Activated T-helper 1 cell treated with Interleukin-2 at 50 U/mL for 16 hours (primary cell): Measurements from ENCODE around the gene TMEM86B.
"Not testable (repeated sequence)": the region's sequence is repeated elsewhere in the genome, so short reads cannot be mapped to it uniquely, and the experiment has no call there.

Experiments used
- DNase-seq: peaks from one replicate; pipeline ENCODE4 v3.0.0-alpha.2; 2020; ENCODE audit warnings: low read depth

Gene TMEM86B

GRCh38 chr19:55241935-55242464 is 13.4 kb upstream of the TMEM86B start:
- DNase-seq, result no peak

GRCh38 chr19:55241143-55241934 is 12.8 kb upstream of the TMEM86B start:
- DNase-seq, result no peak

GRCh38 chr19:55240713-55241020 is 12.1 kb upstream of the TMEM86B start:
- DNase-seq, result no peak

- no peak for DNase-seq
Observed at GRCh38 chr19:55239004-55239403, 10.4 kb upstream of the TMEM86B start.

DNA sequence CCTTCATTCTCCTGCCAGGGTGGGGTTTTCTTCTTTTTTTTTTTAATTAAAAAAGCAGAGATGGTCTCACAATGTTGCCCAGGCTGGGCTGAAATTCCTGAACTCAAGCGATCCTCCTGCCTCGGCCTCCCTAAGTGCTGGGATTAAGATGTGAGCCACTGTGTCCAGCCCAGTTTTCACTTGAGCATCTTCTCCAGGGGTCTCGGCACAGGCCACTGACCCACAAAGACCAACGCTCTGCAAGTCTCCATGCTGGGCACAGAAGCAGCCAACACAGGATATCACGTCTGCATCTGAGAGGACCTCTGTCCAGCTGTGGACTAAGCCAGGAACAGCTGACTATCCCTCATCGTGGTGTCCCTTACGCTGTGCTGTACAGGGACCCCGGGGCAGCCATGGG is 9.5 kb upstream of the TMEM86B start:
- no peak for DNase-seq

DNA sequence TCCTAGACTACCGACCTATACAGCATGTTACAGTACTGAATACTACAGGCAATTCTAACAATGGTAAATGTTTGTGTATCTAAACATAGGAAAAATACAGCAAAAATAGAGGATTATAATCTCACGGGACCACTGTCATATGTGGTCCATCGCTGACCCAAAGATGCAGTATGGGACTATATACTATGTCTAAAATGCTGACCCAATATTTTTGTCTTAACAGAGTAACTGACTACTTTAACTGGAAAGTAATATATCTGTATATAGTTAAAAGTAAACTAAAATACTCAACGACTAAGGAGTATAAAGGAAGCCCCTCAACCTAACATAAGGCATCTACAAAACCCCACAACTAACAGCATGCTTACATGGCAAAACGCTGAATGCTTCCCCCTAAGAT is 4.4 kb upstream of the TMEM86B start:
- no peak for DNase-seq

DNA sequence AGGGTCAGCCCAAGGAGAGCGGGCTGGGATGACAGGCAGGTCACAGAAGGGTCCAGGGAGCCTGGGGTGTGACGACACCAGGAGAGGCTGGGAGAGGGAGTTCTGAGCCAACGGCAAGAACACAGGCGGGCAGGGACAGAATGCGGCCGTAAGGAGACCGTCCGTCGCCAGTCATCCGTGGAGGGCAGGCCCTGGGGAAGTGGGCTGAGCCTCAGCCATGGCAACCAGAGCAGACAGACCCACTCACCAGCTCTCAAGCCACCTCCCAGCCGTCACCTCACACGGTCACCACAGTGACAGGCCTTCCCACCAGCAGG is 3.7 kb upstream of the TMEM86B start:
- DNase-seq, result no peak

GRCh38 chr19:55231391-55232285 is 3.1 kb upstream of the TMEM86B start:
- no peak for DNase-seq

- no peak for DNase-seq
Observed at GRCh38 chr19:55230780-55231179, 2.2 kb upstream of the TMEM86B start.

GRCh38 chr19:55230329-55230728 is 1.8 kb upstream of the TMEM86B start:
- DNase-seq, result no peak

- no peak for DNase-seq
Observed at GRCh38 chr19:55229789-55230182, 1.2 kb upstream of the TMEM86B start.

GRCh38 chr19:55229145-55229788 is 704 bp upstream of the TMEM86B start:
- DNase-seq, result no peak

DNA sequence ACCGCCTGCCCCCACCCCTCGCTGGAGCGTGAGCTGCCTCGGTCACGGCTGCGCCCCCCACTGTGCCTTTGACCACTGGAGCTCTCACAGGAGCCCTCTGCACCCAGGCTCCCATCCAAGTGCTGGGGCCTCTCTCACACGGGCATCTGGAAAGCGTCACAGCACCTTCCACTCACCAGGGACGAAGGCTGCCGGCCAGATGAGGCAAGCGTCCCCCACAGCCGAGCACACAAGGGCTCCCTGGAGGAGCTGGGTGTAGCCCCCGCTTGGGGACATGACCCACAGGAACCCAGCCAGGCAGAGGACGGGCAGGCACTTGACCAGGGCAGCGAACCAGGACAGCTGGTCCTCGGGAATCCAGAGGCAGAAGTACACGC is 560 bp downstream of the TMEM86B start:
- no peak for DNase-seq

DNA sequence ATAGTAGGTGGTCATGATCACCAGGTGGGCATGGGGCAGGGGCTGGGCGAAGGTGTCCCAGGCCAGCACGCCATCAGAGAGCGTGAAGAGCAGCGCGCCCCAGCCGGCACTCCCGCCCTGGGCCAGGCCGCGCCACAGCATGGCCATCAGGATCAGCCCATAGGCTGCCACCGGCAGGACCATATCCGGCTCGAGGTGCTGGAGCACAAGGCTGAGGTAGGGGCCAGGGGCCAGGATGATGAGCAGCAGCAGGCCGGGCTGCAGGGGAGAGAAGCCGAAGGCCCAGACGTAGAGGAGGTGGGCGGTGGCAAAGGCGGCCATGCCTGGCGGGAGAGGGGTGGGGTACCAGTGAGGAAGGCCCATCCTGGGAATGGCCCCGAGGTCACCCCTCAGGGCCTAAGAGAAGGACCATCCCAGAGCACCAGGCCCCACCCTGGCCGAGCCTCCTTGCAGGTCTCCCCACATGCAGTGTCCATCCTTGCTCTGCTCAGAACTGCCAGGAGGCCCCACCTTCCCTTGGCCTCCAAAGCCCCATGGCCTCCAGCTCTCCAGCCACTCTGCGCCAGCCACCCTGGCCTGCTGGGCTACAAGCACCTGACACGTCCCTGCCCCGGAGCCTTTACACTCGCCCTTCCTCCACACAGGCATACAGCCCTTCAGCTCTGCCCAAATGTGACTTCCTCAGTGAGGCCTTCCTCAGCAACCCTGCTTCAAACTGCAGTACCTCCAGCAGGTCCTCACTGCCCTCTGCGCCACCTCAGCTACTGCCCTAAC is 1.1 kb downstream of the TMEM86B start:
- no peak for DNase-seq

GRCh38 chr19:55226788-55227187 is 1.8 kb downstream of the TMEM86B start:
- no peak for DNase-seq

DNA sequence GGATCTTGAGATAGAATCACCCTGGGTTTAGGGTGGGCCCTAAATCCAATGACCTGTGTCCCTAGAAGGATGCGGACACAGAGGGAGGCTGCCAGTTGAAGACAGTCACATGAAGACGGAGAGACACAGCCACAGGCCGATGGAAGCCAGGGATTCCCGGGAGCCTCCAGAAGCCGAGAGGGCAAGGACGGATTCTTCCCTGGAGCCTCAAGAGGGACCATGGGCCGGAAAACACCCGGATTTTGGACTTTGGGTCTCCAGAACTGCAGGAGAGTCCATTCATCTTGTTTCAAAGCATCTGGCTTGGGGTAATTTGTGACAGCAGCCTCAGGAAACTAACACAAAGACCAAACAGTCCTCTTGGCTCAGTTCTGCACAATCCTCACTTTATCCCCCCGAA is 2.3 kb downstream of the TMEM86B start:
- DNase-seq, result no peak

DNA sequence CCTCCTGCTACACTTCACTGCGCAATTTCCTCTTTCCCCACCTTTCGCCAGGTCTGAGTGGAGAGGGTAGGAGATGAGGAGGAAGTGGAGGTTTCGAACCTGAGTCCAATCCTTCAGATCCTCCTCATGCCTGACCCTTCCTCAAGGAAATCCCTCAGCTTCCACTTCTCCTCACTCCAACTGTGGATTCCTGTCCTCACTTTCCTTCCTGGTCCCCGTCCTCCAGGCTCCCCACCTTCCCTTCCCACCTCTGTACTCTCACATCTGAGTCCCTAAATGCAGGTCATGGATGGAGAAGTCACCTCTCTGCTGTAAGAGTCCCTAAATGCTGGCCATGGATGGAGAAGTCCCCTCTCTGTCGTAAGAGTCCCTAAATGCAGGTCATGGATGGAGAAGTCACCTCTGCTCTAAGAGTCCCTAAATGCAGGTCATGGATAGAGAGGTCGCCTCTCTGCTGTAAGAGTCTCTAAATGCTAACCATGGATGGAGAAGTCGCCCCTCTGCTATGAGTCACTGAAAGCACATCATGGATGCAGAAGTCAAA is 3.1 kb downstream of the TMEM86B start:
- no peak for DNase-seq

DNA sequence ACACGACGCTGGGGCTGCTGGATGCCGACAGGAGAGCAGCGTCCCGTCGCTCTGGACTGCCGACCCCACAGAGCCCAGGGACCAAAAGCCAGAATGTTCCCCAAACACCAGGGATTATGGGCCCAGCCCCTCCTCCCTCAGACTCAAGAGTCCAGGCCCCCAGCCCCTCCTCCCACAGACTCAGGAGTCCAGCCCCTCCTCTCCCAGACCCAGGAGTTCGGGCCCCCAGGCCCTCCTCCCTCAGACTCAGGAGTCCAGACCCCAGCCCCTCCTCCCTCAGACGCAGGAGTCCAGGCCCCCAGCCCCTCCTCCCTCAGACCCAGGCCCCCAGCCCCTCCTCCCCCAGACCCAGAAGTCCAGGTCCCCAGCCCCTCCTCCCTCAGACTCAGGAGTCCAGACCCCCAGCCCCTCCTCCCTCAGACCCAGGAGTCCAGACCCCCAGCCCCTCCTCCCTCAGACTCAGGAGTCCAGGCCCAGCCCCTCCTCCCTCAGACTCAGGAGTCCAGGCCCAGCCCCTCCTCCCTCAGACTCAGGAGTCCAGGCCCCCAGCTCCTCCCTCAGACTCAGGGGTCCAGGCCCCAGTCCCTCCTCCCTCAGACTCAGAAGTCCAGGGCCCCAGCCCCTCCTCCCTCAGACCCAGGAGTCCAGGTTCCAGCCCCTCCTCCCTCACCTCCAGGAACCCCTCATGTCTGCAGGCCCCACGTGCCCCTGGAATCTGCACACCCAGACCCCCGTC is 3.7 kb downstream of the TMEM86B start:
- not testable (repeated sequence) for DNase-seq

- no peak for DNase-seq
Observed at GRCh38 chr19:55224038-55224665, 4.4 kb downstream of the TMEM86B start.

- no peak for DNase-seq
Observed at GRCh38 chr19:55223291-55224037, 5.1 kb downstream of the TMEM86B start.
